HEK293 (cell line): ENCODE measurements around the gene SCN5A.

ENCODE experiments used
- HOXA7 ChIP-seq: sonication (generic); formaldehyde crosslinking; IDR thresholded peaks from 2 replicates; pipeline ENCODE4 v1.8.1; 2022; ENCODE audit warnings: missing genetic modification reagents, borderline replicate concordance
- INSM2 ChIP-seq: fragments of 450-650 bp; formaldehyde crosslinking; IDR thresholded peaks from 2 replicates; pipeline ENCODE4 v1.5.1; 2016; ENCODE audit warnings: missing biosample characterization, missing genetic modification characterization
- ZBTB44 ChIP-seq: fragments of 450-650 bp; IDR thresholded peaks from 2 replicates; pipeline ENCODE4 v1.5.1; 2018; ENCODE audit warnings: missing biosample characterization, mild to moderate bottlenecking, missing genetic modification characterization
- ZNF114 ChIP-seq: fragments of 450-650 bp; formaldehyde crosslinking; IDR thresholded peaks from 2 replicates; pipeline ENCODE4 v1.5.0; 2017; ENCODE audit warnings: missing biosample characterization, missing genetic modification characterization
- ZNF701 ChIP-seq: fragments of 450-650 bp; formaldehyde crosslinking; IDR thresholded peaks from 2 replicates; pipeline ENCODE4 v1.5.1; 2016; ENCODE audit warnings: missing biosample characterization, missing genetic modification characterization
- ZNF776 ChIP-seq: fragments of 450-650 bp; formaldehyde crosslinking; IDR thresholded peaks from 2 replicates; pipeline ENCODE4 v1.5.0; 2017; ENCODE audit warnings: missing biosample characterization, missing genetic modification characterization, borderline replicate concordance
- ZNF792 ChIP-seq: fragments of 450-650 bp; formaldehyde crosslinking; IDR thresholded peaks from 2 replicates; pipeline ENCODE4 v1.5.1; 2016; ENCODE audit warnings: missing biosample characterization, missing genetic modification characterization
- ZSCAN16 ChIP-seq: fragments of 450-650 bp; formaldehyde crosslinking; IDR thresholded peaks from 2 replicates; pipeline ENCODE4 v1.5.1; 2016; ENCODE audit warnings: missing biosample characterization, missing genetic modification characterization
- ZSCAN5A ChIP-seq: fragments of 450-650 bp; formaldehyde crosslinking; IDR thresholded peaks from 2 replicates; pipeline ENCODE4 v1.5.1; 2016; ENCODE audit warnings: missing biosample characterization, missing genetic modification characterization
- TF ChIP-seq, protein P1 (sequence below): fragments of 450-650 bp; formaldehyde crosslinking; IDR thresholded peaks from 2 replicates; pipeline ENCODE4 v1.5.1; 2016; ENCODE audit warnings: missing biosample characterization, missing genetic modification characterization
- TF ChIP-seq, protein P2 (sequence below): fragments of 450-650 bp; formaldehyde crosslinking; IDR thresholded peaks from 2 replicates; pipeline ENCODE4 v1.5.1; 2016; ENCODE audit warnings: missing biosample characterization, missing genetic modification characterization

- no peak for TF ChIP-seq ZBTB44
- no peak for TF ChIP-seq ZNF114 (tag by site-specific recombination)
- TF ChIP-seq ZNF701 (tag by site-specific recombination) = no peak
- TF ChIP-seq, protein P1, sequence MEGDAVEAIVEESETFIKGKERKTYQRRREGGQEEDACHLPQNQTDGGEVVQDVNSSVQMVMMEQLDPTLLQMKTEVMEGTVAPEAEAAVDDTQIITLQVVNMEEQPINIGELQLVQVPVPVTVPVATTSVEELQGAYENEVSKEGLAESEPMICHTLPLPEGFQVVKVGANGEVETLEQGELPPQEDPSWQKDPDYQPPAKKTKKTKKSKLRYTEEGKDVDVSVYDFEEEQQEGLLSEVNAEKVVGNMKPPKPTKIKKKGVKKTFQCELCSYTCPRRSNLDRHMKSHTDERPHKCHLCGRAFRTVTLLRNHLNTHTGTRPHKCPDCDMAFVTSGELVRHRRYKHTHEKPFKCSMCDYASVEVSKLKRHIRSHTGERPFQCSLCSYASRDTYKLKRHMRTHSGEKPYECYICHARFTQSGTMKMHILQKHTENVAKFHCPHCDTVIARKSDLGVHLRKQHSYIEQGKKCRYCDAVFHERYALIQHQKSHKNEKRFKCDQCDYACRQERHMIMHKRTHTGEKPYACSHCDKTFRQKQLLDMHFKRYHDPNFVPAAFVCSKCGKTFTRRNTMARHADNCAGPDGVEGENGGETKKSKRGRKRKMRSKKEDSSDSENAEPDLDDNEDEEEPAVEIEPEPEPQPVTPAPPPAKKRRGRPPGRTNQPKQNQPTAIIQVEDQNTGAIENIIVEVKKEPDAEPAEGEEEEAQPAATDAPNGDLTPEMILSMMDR (tag by site-specific recombination) = no peak
- no peak for TF ChIP-seq ZSCAN5A (tag by site-specific recombination)
- no peak for TF ChIP-seq ZNF792 (tag by site-specific recombination)
- TF ChIP-seq INSM2 (tag by site-specific recombination) = no peak
- no peak for TF ChIP-seq ZNF776 (tag by site-specific recombination)
- no peak for TF ChIP-seq ZSCAN16
- TF ChIP-seq, protein P2, sequence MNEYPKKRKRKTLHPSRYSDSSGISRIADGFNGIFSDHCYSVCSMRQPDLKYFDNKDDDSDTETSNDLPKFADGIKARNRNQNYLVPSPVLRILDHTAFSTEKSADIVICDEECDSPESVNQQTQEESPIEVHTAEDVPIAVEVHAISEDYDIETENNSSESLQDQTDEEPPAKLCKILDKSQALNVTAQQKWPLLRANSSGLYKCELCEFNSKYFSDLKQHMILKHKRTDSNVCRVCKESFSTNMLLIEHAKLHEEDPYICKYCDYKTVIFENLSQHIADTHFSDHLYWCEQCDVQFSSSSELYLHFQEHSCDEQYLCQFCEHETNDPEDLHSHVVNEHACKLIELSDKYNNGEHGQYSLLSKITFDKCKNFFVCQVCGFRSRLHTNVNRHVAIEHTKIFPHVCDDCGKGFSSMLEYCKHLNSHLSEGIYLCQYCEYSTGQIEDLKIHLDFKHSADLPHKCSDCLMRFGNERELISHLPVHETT (tag by site-specific recombination) = no peak
- TF ChIP-seq HOXA7 (CRISPR knock-in tag) = no peak
These were observed 72.0 kb downstream of the SCN5A start for GRCh38 chr3:38577371-38578080.
